B cell (primary cell): Measurements from ENCODE around the gene NPHP4. TPM values are rescaled to one million over a fixed set of nuclear protein-coding genes. Genes with fewer than 3 reads are reported as not detected.

Source experiments
- ATAC-seq: fragments of 200-7000 bp; cut with Tn5 transposase; one replicate; pipeline ENCODE4 v1.10.0; 2021; ENCODE audit warnings: low read depth, mild to moderate bottlenecking, moderate number of reproducible peaks, moderate library complexity
- CTCF ChIA-PET: fragments of 350-600 bp; sonication (Branson Sonifier 250); formaldehyde crosslinking; loops from one replicate; lab custom pipeline; 2021; ENCODE audit warnings: antibody characterized with exemption, inconsistent platforms; lab: Charles Lee
- POLR2A ChIA-PET: fragments of 350-600 bp; sonication (Branson Sonifier 250); formaldehyde crosslinking; loops from one replicate; lab custom pipeline; 2021; ENCODE audit warnings: antibody characterized with exemption; lab: Charles Lee
- DNase-seq: peaks from one replicate; pipeline ENCODE4 v3.0.0; 2013
- H2AFZ ChIP-seq: 2 replicates; pipeline ENCODE4 v1.6.1; 2012; ENCODE audit warnings: mild to moderate bottlenecking, low read depth, low read length; ENCODE audit not compliant: insufficient read depth, poor library complexity, severe bottlenecking
- H3K27ac ChIP-seq, 2 donors: 1 replicate in 1 of 2; 2 replicates in 1 of 2; pipeline ENCODE4 v1.5.1; 2012 to 2013; ENCODE audit warnings: low read length in 2 of 2, mild to moderate bottlenecking in 2 of 2, moderate library complexity in 1 of 2
- H3K27me3 ChIP-seq, 4 experiments: fragments of 200-600 bp in 1 of 4; sonication (generic) in 1 of 4; replicated peaks in 1 of 4; 1 replicate in 2 of 4; 2 replicates in 2 of 4; pipeline versions ENCODE4 v1.6.1 to v1.7.0; 2013 to 2016; ENCODE audit warnings: low read length in 3 of 4, mild to moderate bottlenecking in 2 of 4, mixed read lengths in 1 of 4, moderate library complexity in 1 of 4; ENCODE audit not compliant: insufficient read depth in 4 of 4, control insufficient read depth in 3 of 4; ENCODE audit errors: control extremely low read depth in 1 of 4
- H3K36me3 ChIP-seq, 2 experiments: replicated peaks in 1 of 2; 1 replicate in 1 of 2; 2 replicates in 1 of 2; pipeline versions ENCODE4 v1.6.1 to v1.7.1; 2013; ENCODE audit warnings: low read length in 1 of 2; ENCODE audit not compliant: insufficient read depth in 2 of 2, control insufficient read depth in 1 of 2; ENCODE audit errors: control extremely low read depth in 1 of 2, extremely low read depth in 1 of 2
- H3K4me1 ChIP-seq, 2 donors: fragments of 200-600 bp in 1 of 2; sonication (generic) in 1 of 2; 1 replicate in 1 of 2; 2 replicates in 1 of 2; pipeline versions ENCODE4 v1.5.1 to v1.6.1; 2013 to 2017; ENCODE audit warnings: low read length in 2 of 2; ENCODE audit not compliant: control insufficient read depth in 2 of 2, insufficient read depth in 2 of 2
- H3K4me2 ChIP-seq: replicated peaks from 2 replicates; pipeline ENCODE3; 2012; ENCODE audit warnings: mild to moderate bottlenecking, low read depth, low read length; ENCODE audit not compliant: poor library complexity, severe bottlenecking
- H3K4me3 ChIP-seq, 5 experiments: fragments of 200-600 bp in 1 of 5; sonication (generic) in 1 of 5; 1 replicate in 3 of 5; 2 replicates in 2 of 5; pipeline versions ENCODE4 v1.5.1 to v1.7.0; 2011 to 2016; ENCODE audit warnings: low read length in 4 of 5, mild to moderate bottlenecking in 4 of 5, low read depth in 2 of 5, control low read depth in 1 of 5, moderate library complexity in 1 of 5; ENCODE audit not compliant: insufficient read depth in 1 of 5; ENCODE audit errors: control extremely low read depth in 1 of 5, extremely low read depth in 1 of 5
- H3K79me2 ChIP-seq: fragments of 200-600 bp; sonication (generic); one replicate; pipeline ENCODE4 v1.6.0; 2016; ENCODE audit warnings: low read length; ENCODE audit not compliant: control insufficient read depth, insufficient read depth
- H3K9ac ChIP-seq: fragments of 200-600 bp; sonication (generic); 2 replicates; pipeline ENCODE4 v1.6.1; 2017; ENCODE audit warnings: mild to moderate bottlenecking, low read length, moderate library complexity
- H3K9me3 ChIP-seq, 3 donors: one replicate each; pipeline versions ENCODE4 v1.6.1 to v1.7.1; 2013; ENCODE audit warnings: low read length in 2 of 3; ENCODE audit not compliant: control insufficient read depth in 2 of 3, insufficient read depth in 1 of 3; ENCODE audit errors: control extremely low read depth in 1 of 3
- H4K20me1 ChIP-seq: 2 replicates; pipeline ENCODE4 v1.6.0; 2012; ENCODE audit warnings: mild to moderate bottlenecking, low read length; ENCODE audit not compliant: insufficient read depth, control insufficient read depth, poor library complexity, severe bottlenecking
- H3K27ac Mint-ChIP-seq: one replicate; pipeline ENCODE4 v1.8.0; 2021; ENCODE audit warnings: mixed read lengths
- H3K27me3 Mint-ChIP-seq: one replicate; pipeline ENCODE4 v1.8.0; 2021; ENCODE audit warnings: mixed read lengths
- H3K4me1 Mint-ChIP-seq: one replicate; pipeline ENCODE4 v1.8.0; 2021; ENCODE audit warnings: mixed read lengths
- H3K4me3 Mint-ChIP-seq: one replicate; pipeline ENCODE4 v1.8.0; 2021; ENCODE audit warnings: mixed read lengths
- H3K9me3 Mint-ChIP-seq: one replicate; pipeline ENCODE4 v1.8.0; 2022; ENCODE audit warnings: mixed read lengths; ENCODE audit not compliant: insufficient read depth
- CTCF ChIP-seq: fragments of 200-600 bp; IDR thresholded peaks from one replicate; pipeline ENCODE4 v1.8.0; 2022; ENCODE audit warnings: antibody characterized with exemption, mild to moderate bottlenecking
- EZH2 ChIP-seq: IDR thresholded peaks from 2 replicates; pipeline ENCODE4 v1.6.1; 2012; ENCODE audit warnings: borderline replicate concordance, low read depth, mild to moderate bottlenecking, moderate library complexity, low read length; ENCODE audit not compliant: insufficient read depth, poor library complexity, severe bottlenecking
- WGBS: methylation state at CpG from one replicate; pipeline ENCODE4 v1.1.5; 2013; ENCODE audit warnings: missing lambda C conversion rate; ENCODE audit not compliant: insufficient coverage; 5-methylcytosine and 5-hydroxymethylcytosine counted together
- intact Hi-C: fragments of 100-400 bp; cut with micrococcal nuclease; formaldehyde crosslinking; loops from one replicate; pipeline ENCODE4 v1.10.0; 2022
- polyA plus RNA-seq: library from polyadenylated mRNA; depleted of rRNA; stranded (reverse); fragments of >200 nt; gene quantifications from 2 replicates; pipeline ENCODE4 v1.2.3, GENCODE V29; 2012
- total RNA-seq, 2 donors: library from RNA; stranded (reverse); fragments of 120-200 nt in 1 of 2; gene quantifications; 1 replicate in 1 of 2; 2 replicates in 1 of 2; pipeline versions ENCODE4 v1.2.3 to v1.2.4, GENCODE V29; 2013 to 2022

NPHP4 gene
- total and polyA plus RNA-seq, 2 donors (not counting 1 experiment from before 2014, with no cell fraction given): 6.5 to 14.8 TPM

DNA sequence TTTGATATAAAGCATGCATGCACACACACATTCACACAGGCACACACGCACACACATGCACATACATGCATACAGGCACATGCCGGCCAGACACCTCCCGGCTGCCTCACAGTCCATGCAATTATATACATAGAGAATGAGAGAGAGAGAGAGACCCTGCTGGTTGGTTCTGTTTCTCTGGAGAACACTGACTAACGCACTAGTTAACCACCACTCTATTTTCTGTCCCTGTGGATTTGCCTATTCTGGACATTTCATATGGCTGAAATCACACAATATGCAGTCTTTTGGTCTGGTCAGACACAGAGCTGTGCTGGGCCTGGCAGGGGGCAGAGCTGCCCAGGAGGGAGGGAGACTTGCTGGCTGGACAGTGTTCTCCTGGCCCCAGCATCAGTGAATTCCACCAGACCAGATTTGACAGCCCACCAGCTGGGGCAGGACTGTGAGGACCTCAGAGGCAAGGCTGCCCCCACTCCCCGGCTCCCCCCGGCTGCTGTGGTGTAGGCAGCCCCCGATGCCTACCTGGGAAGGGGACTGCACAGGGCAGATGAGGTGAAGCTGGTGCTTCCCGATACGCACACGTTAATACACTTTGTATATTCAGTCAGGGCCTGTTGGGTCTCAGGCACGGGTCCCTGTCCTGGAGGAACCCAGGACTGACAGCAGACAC lies 152.2 kb downstream of the NPHP4 start:
- no peak overlapping the region for H3K4me3 Mint-ChIP-seq
- POLR2A ChIA-PET: no interaction called here
- CTCF ChIA-PET: no interaction called here
- no peaks in the 10 kb centered on the region for H3K36me3 ChIP-seq
- H3K27me3 ChIP-seq: no peaks in the 10 kb centered on the region
- no peaks in the 10 kb centered on the region for H4K20me1 ChIP-seq
- no peak for TF ChIP-seq EZH2
- no peak for TF ChIP-seq CTCF
- intact Hi-C loops: no loop called here
- peaks cover 0 to 2% (median 0%) of the 10 kb centered on the region in 3 donors for H3K9me3 ChIP-seq
- ATAC-seq (no peak), DNase-seq (no peak)
- H2AFZ ChIP-seq: no peak overlapping the region
- no peak overlapping the region for H3K27ac Mint-ChIP-seq
- H3K4me1 Mint-ChIP-seq: no peaks in the 10 kb centered on the region
- no peak overlapping the region for H3K4me2 ChIP-seq
- H3K9ac ChIP-seq: no peak overlapping the region
- H3K4me1 ChIP-seq: no peaks in the 10 kb centered on the region
- no peak overlapping the region for H3K27ac ChIP-seq
- no peak overlapping the region for H3K4me3 ChIP-seq
- peaks cover 6% of the 10 kb centered on the region for H3K27me3 Mint-ChIP-seq
- 88% methylated on average over 7 of the region's 11 CpGs for WGBS
- H3K79me2 ChIP-seq: no peaks in the 10 kb centered on the region
- H3K9me3 Mint-ChIP-seq: no peaks in the 10 kb centered on the region

DNA sequence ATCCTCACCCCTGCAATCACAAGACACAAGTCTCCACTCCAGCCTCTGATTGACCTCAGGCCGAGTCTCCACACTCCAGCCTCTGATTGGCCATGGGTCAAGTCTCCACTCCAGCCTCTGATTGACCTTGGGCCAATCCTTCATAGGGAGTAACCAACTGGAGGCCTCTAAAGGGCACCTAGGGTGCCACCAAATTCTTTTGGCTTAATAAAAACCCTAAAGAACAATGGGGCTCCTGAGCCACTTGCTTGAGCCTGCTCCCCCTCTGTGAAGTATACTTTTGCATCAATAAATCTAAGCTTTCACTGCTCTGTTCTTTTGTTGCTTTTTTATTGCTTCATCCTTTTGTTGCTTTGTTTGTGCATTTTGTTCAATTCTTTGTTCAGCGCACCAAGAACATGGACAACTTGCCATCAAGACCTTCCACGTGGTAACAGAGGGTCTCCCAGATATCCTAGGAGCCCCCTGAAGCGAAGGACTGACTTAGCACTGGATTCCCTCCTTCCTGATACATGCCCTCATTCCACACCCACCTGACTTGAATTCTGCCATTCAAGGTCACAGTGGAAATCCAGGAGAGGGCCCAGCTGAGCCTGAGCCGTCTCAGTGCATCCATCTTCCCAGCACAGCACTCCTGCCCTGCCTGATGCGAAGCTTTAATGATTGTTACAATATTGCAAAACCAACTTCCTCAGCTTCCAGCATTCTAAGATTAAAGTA lies 152.9 kb downstream of the NPHP4 start:
- no peak overlapping the region for H2AFZ ChIP-seq
- no peak for ATAC-seq
- H3K9me3 ChIP-seq: peaks cover 0 to 4% (median 0%) of the 10 kb centered on the region in 3 donors
- H3K4me1 ChIP-seq: no peaks in the 10 kb centered on the region
- no peaks in the 10 kb centered on the region for H3K36me3 ChIP-seq
- WGBS: 74% methylated on average over 5 of the region's 6 CpGs
- POLR2A ChIA-PET: no interaction called here
- no peak overlapping the region for H3K27ac ChIP-seq
- CTCF ChIA-PET: no interaction called here
- H4K20me1 ChIP-seq: no peaks in the 10 kb centered on the region
- no peak overlapping the region for H3K27ac Mint-ChIP-seq
- no peaks in the 10 kb centered on the region for H3K79me2 ChIP-seq
- DNase-seq: no peak
- H3K4me1 Mint-ChIP-seq: no peaks in the 10 kb centered on the region
- TF ChIP-seq CTCF (no peak), EZH2 (no peak)
- no peaks in the 10 kb centered on the region for H3K9me3 Mint-ChIP-seq
- no peak overlapping the region for H3K4me3 Mint-ChIP-seq
- no peak overlapping the region for H3K9ac ChIP-seq
- intact Hi-C loops: no loop called here
- no peak overlapping the region for H3K4me3 ChIP-seq
- H3K27me3 ChIP-seq: no peaks in the 10 kb centered on the region
- H3K27me3 Mint-ChIP-seq: peaks cover 6% of the 10 kb centered on the region
- H3K4me2 ChIP-seq: no peak overlapping the region
